ENCODE results near the gene WNT7B. TPM values are rescaled to one million over a fixed set of nuclear protein-coding genes. Genes with fewer than 3 reads are reported as not detected.

Gene WNT7B
- total and polyA plus RNA-seq, 7 donors: not detected

GRCh38 chr22:46011627-46012181, 34.7 kb upstream of the WNT7B start:
- TF ChIP-seq POLR2AphosphoS5 (IDR thresholded peaks at IDR 0.05): no peak
- no peak for TF ChIP-seq CTCF (IDR thresholded peaks at IDR 0.05)
- TF ChIP-seq POLR2A (IDR thresholded peaks at IDR 0.05): no peak
- WGBS, 2 donors: 87% methylated on average over 18 of the region's 18 CpGs
- H3K9me3 ChIP-seq: no peaks in the 10 kb centered on the region
- peaks cover 0 to 49% (median 40%) of the 10 kb centered on the region in 4 donors for H3K4me1 ChIP-seq
- H3K27me3 ChIP-seq: no peaks in the 10 kb centered on the region
- intact Hi-C loops (cut with DNase I): loop anchor here (5.0 kb wide), 1 partner anchor 81 kb away; no protein-coding TSS in a partner anchor
- no peaks in the 10 kb centered on the region for H3K36me3 ChIP-seq
- H3K27ac ChIP-seq: peak overlapping the region; percentile 87 to 99 (median 96)
- DNase-seq: peak; percentile 64
- no peak overlapping the region for H3K4me3 ChIP-seq

GRCh38 chr22:46010951-46011626, 34.1 kb upstream of the WNT7B start:
- Histone ChIP-seq H3K27ac (peak overlapping the region; percentile 87 to 99 (median 96)), H3K4me1 (peaks cover 0 to 55% (median 46%) of the 10 kb centered on the region in 4 donors), H3K9me3 (no peaks in the 10 kb centered on the region), H3K36me3 (no peaks in the 10 kb centered on the region), H3K27me3 (no peaks in the 10 kb centered on the region), H3K4me3 (no peak overlapping the region)
- DNase-seq: peak; percentile 73
- WGBS, 2 donors: 94% methylated on average over 20 of the region's 20 CpGs
- TF ChIP-seq POLR2AphosphoS5 (IDR thresholded peaks at IDR 0.05) (no peak), POLR2A (IDR thresholded peaks at IDR 0.05) (no peak), CTCF (IDR thresholded peaks at IDR 0.05) (no peak), EP300 (IDR thresholded peaks at IDR 0.05) (no peak)
- intact Hi-C loops (cut with DNase I): loop anchor here (5.0 kb wide), 1 partner anchor 81 kb away; no protein-coding TSS in a partner anchor

- no peaks in the 10 kb centered on the region for H3K36me3 ChIP-seq
- H3K4me3 ChIP-seq: no peak overlapping the region
- WGBS, 2 donors: 74 to 85% methylated on average over 8 of the region's 8 CpGs
- TF ChIP-seq EP300 (IDR thresholded peaks at IDR 0.05) (no peak), CTCF (IDR thresholded peaks at IDR 0.05) (no peak), POLR2A (IDR thresholded peaks at IDR 0.05) (no peak), POLR2AphosphoS5 (IDR thresholded peaks at IDR 0.05) (no peak)
- H3K27me3 ChIP-seq: no peaks in the 10 kb centered on the region
- peaks cover 0 to 57% (median 48%) of the 10 kb centered on the region in 4 donors for H3K4me1 ChIP-seq
- H3K27ac ChIP-seq: peak overlapping the region; percentile 87 to 99 (median 96)
- intact Hi-C loops (cut with DNase I): loop anchor here (5.0 kb wide), 1 partner anchor 82 kb away; no protein-coding TSS in a partner anchor
- no peaks in the 10 kb centered on the region for H3K9me3 ChIP-seq
- DNase-seq: peak; percentile 63
Observed at GRCh38 chr22:46010207-46010867, 33.4 kb upstream of the WNT7B start.

GRCh38 chr22:46009730-46010129, 32.8 kb upstream of the WNT7B start:
- Histone ChIP-seq H3K4me3 (no peak overlapping the region), H3K36me3 (no peaks in the 10 kb centered on the region), H3K27me3 (no peaks in the 10 kb centered on the region), H3K4me1 (peaks cover 0 to 56% (median 47%) of the 10 kb centered on the region in 4 donors), H3K27ac (peak overlapping the region in 3 of 4 donors; percentile 92 to 99 (median 99)), H3K9me3 (no peaks in the 10 kb centered on the region)
- TF ChIP-seq CTCF (IDR thresholded peaks at IDR 0.05): no peak
- no peak for TF ChIP-seq POLR2A (IDR thresholded peaks at IDR 0.05)
- no peak for TF ChIP-seq EP300 (IDR thresholded peaks at IDR 0.05)
- TF ChIP-seq POLR2AphosphoS5 (IDR thresholded peaks at IDR 0.05): no peak
- DNase-seq: peak; percentile 61
- 95 to 96% methylated on average over 5 of the region's 5 CpGs for WGBS, 2 donors
- intact Hi-C loops (cut with DNase I): loop anchor here (5.0 kb wide), 1 partner anchor 83 kb away; no protein-coding TSS in a partner anchor
